ENCODE data around the gene PFDN1. TPM values are rescaled to one million over a fixed set of nuclear protein-coding genes. Genes with fewer than 3 reads are reported as not detected.

PFDN1 gene
- total and polyA plus RNA-seq, 3 donors from 2014 or later = 62.4 to 185 (median 156) TPM

GRCh38 chr5:140242890-140243585 is 59.9 kb downstream of the PFDN1 start:
- no peak for TF ChIP-seq POLR2A (IDR thresholded peaks at IDR 0.05)
- TF ChIP-seq CTCF (IDR thresholded peaks at IDR 0.05) = no peak
- no peaks in the 10 kb centered on the region for H3K27me3 ChIP-seq
- no peak overlapping the region for H3K4me3 ChIP-seq
- no peaks in the 10 kb centered on the region for H3K9me3 ChIP-seq
- H3K36me3 ChIP-seq (ENCODE audit: low read depth, missing control alignments) = no peaks in the 10 kb centered on the region
- peaks cover 36% of the 10 kb centered on the region for H3K4me1 ChIP-seq
- H3K27ac ChIP-seq = no peak overlapping the region
- 70 to 100% methylated on average over 3 to 4 of the region's 4 CpGs for WGBS, 2 donors
- DNase-seq = no peak
- intact Hi-C loops (cut with DNase I; ENCODE audit: low total_unique reads) = loop anchor here (5.0 kb wide), 1 partner anchor 109 kb away; no protein-coding TSS in a partner anchor

DNA sequence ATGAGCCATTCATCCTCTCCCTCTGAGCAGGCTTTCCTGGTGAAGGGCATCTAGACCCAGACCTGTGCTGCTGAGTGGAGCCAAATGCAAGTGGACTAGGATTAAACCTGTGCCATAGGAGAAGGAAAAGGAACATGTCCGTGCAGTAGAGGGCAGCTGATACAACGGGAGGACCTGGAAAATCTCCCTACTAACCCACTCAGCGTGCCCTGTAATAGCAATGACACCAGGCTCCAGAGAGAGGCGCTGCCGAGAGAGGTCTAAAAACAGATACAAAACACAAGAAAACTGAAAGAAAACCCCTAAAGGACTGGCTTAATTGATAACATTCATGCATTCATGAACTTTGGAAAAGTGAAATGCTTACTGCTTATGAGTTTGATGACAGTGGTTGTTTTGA is 60.8 kb downstream of the PFDN1 start:
- no peaks in the 10 kb centered on the region for H3K27me3 ChIP-seq
- H3K36me3 ChIP-seq (ENCODE audit: low read depth, missing control alignments) = no peaks in the 10 kb centered on the region
- H3K4me3 ChIP-seq = no peak overlapping the region
- 79 to 80% methylated on average over 5 of the region's 5 CpGs for WGBS, 2 donors
- no peak for DNase-seq
- TF ChIP-seq CTCF (IDR thresholded peaks at IDR 0.05) (peak in 1 of 3 experiments; percentile 4), POLR2A (IDR thresholded peaks at IDR 0.05) (no peak)
- peaks cover 36% of the 10 kb centered on the region for H3K4me1 ChIP-seq
- peak overlapping the region in 1 of 2 donors; percentile 22 for H3K27ac ChIP-seq
- intact Hi-C loops (cut with DNase I; ENCODE audit: low total_unique reads) = loop anchor here (5.0 kb wide), 1 partner anchor 110 kb away; no protein-coding TSS in a partner anchor
- no peaks in the 10 kb centered on the region for H3K9me3 ChIP-seq

- peak; percentile 95 for DNase-seq
- TF ChIP-seq CTCF (IDR thresholded peaks at IDR 0.05) (no peak), POLR2A (IDR thresholded peaks at IDR 0.05) (no peak)
- intact Hi-C loops (cut with DNase I; ENCODE audit: low total_unique reads) = loop anchor here (5.0 kb wide), 1 partner anchor 111 kb away; no protein-coding TSS in a partner anchor
- Histone ChIP-seq H3K9me3 (no peaks in the 10 kb centered on the region), H3K4me3 (no peak overlapping the region), H3K36me3 (ENCODE audit: low read depth, missing control alignments) (no peaks in the 10 kb centered on the region), H3K4me1 (peaks cover 32% of the 10 kb centered on the region), H3K27ac (peak overlapping the region in 1 of 2 donors; percentile 22), H3K27me3 (no peaks in the 10 kb centered on the region)
- 46 to 69% methylated on average over 7 to 9 of the region's 9 CpGs for WGBS, 2 donors
These were observed 61.8 kb downstream of the PFDN1 start for GRCh38 chr5:140240987-140241706.

DNA sequence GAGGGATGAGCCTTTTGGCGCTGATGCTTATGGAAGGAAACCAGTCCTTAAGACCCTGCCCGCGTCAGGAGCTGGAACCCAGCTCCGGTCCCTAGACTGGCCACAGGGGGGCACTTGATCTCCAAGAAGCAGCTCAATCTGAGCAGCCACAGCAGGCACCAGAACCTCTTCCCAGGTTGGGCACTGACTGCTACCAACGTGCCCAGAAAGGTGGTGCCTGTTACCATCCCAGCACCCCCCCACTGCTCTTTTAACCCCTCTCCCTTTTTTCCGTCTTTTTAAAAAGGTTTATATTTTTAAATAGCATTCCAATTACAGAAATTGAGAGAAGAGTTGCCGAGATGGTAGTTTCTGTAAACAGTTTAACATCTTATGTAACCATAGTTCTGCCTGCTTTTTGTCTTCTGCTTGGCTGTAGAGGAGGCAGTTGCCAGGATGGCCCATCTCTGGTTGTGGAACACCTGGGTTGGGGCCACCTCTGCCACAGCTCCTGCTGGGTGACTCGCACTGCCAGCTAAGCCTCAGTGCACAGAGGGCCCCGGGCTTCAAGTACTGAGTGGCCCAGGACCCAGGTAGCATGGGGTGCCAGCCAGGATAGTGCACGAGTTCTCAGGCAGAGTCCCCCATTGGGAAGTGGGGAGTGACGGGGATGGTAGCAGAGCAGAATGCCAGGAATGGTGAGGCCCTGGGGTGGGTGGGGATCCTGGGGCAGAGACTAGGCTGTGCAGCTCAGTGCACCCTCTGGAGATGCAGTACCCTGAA is 62.8 kb downstream of the PFDN1 start:
- peaks cover 22% of the 10 kb centered on the region for H3K4me1 ChIP-seq
- no peaks in the 10 kb centered on the region for H3K36me3 ChIP-seq (ENCODE audit: low read depth, missing control alignments)
- H3K27me3 ChIP-seq = no peaks in the 10 kb centered on the region
- 59 to 63% methylated on average over 11 of the region's 11 CpGs for WGBS, 2 donors
- H3K27ac ChIP-seq = no peak overlapping the region
- no peaks in the 10 kb centered on the region for H3K9me3 ChIP-seq
- peak; percentile 13 to 56 (median 48) for TF ChIP-seq CTCF (IDR thresholded peaks at IDR 0.05)
- TF ChIP-seq POLR2A (IDR thresholded peaks at IDR 0.05) = no peak
- peak; percentile 78 for DNase-seq
- H3K4me3 ChIP-seq = no peak overlapping the region
- intact Hi-C loops (cut with DNase I; ENCODE audit: low total_unique reads) = loop anchor here (5.0 kb wide), 1 partner anchor 112 kb away; no protein-coding TSS in a partner anchor

All from testis (tissue), 3 donors.